NK-92 (cell line): ENCODE data around the gene DOK3.

Experiments used
- DNase-seq: peaks from one replicate; lab custom pipeline; 2025; ENCODE audit not compliant: unreplicated experiment; lab: John Stamatoyannopoulos, UW

DOK3 gene

GRCh38 chr5:177514541-177514940 lies 4.9 kb upstream of the DOK3 start:
- no peak for DNase-seq

GRCh38 chr5:177513500-177513899 lies 3.9 kb upstream of the DOK3 start:
- no peak for DNase-seq

GRCh38 chr5:177512736-177513380 lies 3.2 kb upstream of the DOK3 start:
- DNase-seq, result no peak

GRCh38 chr5:177511796-177512675 lies 2.4 kb upstream of the DOK3 start:
- DNase-seq, result no peak

- DNase-seq, result no peak
These were observed 1.6 kb upstream of the DOK3 start for GRCh38 chr5:177511181-177511580.

GRCh38 chr5:177510567-177511053 lies 984 bp upstream of the DOK3 start:
- DNase-seq, result no peak

- no peak for DNase-seq
These were observed 453 bp upstream of the DOK3 start for GRCh38 chr5:177509991-177510566.

- DNase-seq, result no peak
These were observed 789 bp downstream of the DOK3 start for GRCh38 chr5:177508837-177509236.

- DNase-seq, result no peak
These were observed 1.4 kb downstream of the DOK3 start for GRCh38 chr5:177508221-177508611.

- DNase-seq, result no peak
These were observed 1.9 kb downstream of the DOK3 start for GRCh38 chr5:177507596-177508220.

GRCh38 chr5:177507165-177507564 lies 2.5 kb downstream of the DOK3 start:
- no peak for DNase-seq

- DNase-seq, result no peak
These were observed 4.6 kb downstream of the DOK3 start for GRCh38 chr5:177505075-177505474.

- DNase-seq, result no peak
These were observed 5.3 kb downstream of the DOK3 start for GRCh38 chr5:177504086-177505056.

GRCh38 chr5:177503351-177504085 lies 6.1 kb downstream of the DOK3 start:
- DNase-seq, result no peak

- no peak for DNase-seq
These were observed 6.7 kb downstream of the DOK3 start for GRCh38 chr5:177502886-177503285.

GRCh38 chr5:177501874-177502678 lies 7.5 kb downstream of the DOK3 start:
- no peak for DNase-seq

- no peak for DNase-seq
These were observed 8.7 kb downstream of the DOK3 start for GRCh38 chr5:177500685-177501522.

GRCh38 chr5:177499842-177500241 lies 9.8 kb downstream of the DOK3 start:
- no peak for DNase-seq
